Right kidney (tissue), 1 donor: ENCODE data around the gene TTL.
"Not testable (repeated sequence)": the region's sequence is repeated elsewhere in the genome, so short reads cannot be mapped to it uniquely, and the experiment has no call there.

Experiments used
- DNase-seq: peaks from one replicate; pipeline ENCODE4 v3.0.0-alpha.2; 2016

TTL gene

GRCh38 chr2:112519506-112519905 is 37.5 kb downstream of the TTL start:
- DNase-seq: no peak

- DNase-seq: no peak
Observed at GRCh38 chr2:112520234-112520783, 38.4 kb downstream of the TTL start.

GRCh38 chr2:112523291-112523777 is 41.4 kb downstream of the TTL start:
- DNase-seq: no peak

- not testable (repeated sequence) for DNase-seq
Observed at GRCh38 chr2:112524276-112524675, 42.3 kb downstream of the TTL start.

GRCh38 chr2:112528541-112528940 is 46.6 kb downstream of the TTL start:
- no peak for DNase-seq

- DNase-seq: no peak
Observed at GRCh38 chr2:112529757-112530156, 47.8 kb downstream of the TTL start.

GRCh38 chr2:112530728-112531127 is 48.8 kb downstream of the TTL start:
- DNase-seq: no peak

GRCh38 chr2:112534826-112535225 is 52.9 kb downstream of the TTL start:
- DNase-seq: no peak

GRCh38 chr2:112536665-112537064 is 54.7 kb downstream of the TTL start:
- not testable (repeated sequence) for DNase-seq

GRCh38 chr2:112539306-112539705 is 57.4 kb downstream of the TTL start:
- no peak for DNase-seq

GRCh38 chr2:112540906-112541305 is 59.0 kb downstream of the TTL start:
- no peak for DNase-seq

GRCh38 chr2:112541315-112542122 is 59.6 kb downstream of the TTL start:
- no peak for DNase-seq

GRCh38 chr2:112542123-112542983 is 60.4 kb downstream of the TTL start, which contains the start of gene POLR1B:
POLR1B (plus strand) TSS chr2:112542465; CDS start chr2:112542495, 30 bp downstream.
- peak; percentile 99 for DNase-seq

GRCh38 chr2:112542984-112543661 is 61.2 kb downstream of the TTL start:
- peak; percentile 15 for DNase-seq

- no peak for DNase-seq
Observed at GRCh38 chr2:112547333-112547732, 65.4 kb downstream of the TTL start.

- no peak for DNase-seq
Observed at GRCh38 chr2:112548980-112549379, 67.0 kb downstream of the TTL start.

GRCh38 chr2:112566104-112566503 is 84.1 kb downstream of the TTL start:
- no peak for DNase-seq

GRCh38 chr2:112566508-112566907 is 84.6 kb downstream of the TTL start:
- DNase-seq: not testable (repeated sequence)

GRCh38 chr2:112572005-112572404 is 90.0 kb downstream of the TTL start:
- no peak for DNase-seq

- DNase-seq: no peak
Observed at GRCh38 chr2:112577756-112578155, 95.8 kb downstream of the TTL start.

GRCh38 chr2:112579241-112579640 is 97.3 kb downstream of the TTL start:
- DNase-seq: no peak

GRCh38 chr2:112580084-112580483 is 98.1 kb downstream of the TTL start:
- no peak for DNase-seq
